CD4-positive, CD25-positive, alpha-beta regulatory T cell (primary cell): ENCODE data around the gene BBS7. TPM values are rescaled to one million over a fixed set of nuclear protein-coding genes. Genes with fewer than 3 reads are reported as not detected.
A peak's percentile ranks its signal among the peaks of the same experiment; 100 is the strongest.

Experiments
- ATAC-seq, 2 donors: fragments of 150-1000 bp; cut with Tn5 transposase; one replicate each; pipeline ENCODE4 v1.10.0; 2021; ENCODE audit warnings: low read depth in 2 of 2, moderate number of reproducible peaks in 2 of 2, moderate library complexity in 1 of 2
- DNase-seq, 3 donors: peaks; one replicate each; pipeline versions ENCODE4 v3.0.0 to v3.0.0-alpha.2; 2012 to 2022; ENCODE audit warnings: mixed read lengths in 1 of 3
- H3K27ac ChIP-seq: one replicate; pipeline ENCODE4 v1.7.0; 2013; ENCODE audit warnings: mild to moderate bottlenecking, low read length; ENCODE audit not compliant: insufficient read depth, poor library complexity, severe bottlenecking
- H3K27me3 ChIP-seq: one replicate; pipeline ENCODE4 v1.7.0; 2013; ENCODE audit warnings: low read length; ENCODE audit not compliant: control insufficient read depth, insufficient read depth
- H3K36me3 ChIP-seq: one replicate; pipeline ENCODE4 v1.7.0; 2013; ENCODE audit warnings: mild to moderate bottlenecking, low read length, moderate library complexity; ENCODE audit not compliant: control insufficient read depth, insufficient read depth
- H3K4me1 ChIP-seq: 2 replicates; pipeline ENCODE4 v1.7.0; 2013; ENCODE audit warnings: mild to moderate bottlenecking, low read length; ENCODE audit not compliant: insufficient read depth, control insufficient read depth, poor library complexity, severe bottlenecking
- H3K4me3 ChIP-seq: one replicate; pipeline ENCODE4 v1.7.0; 2013; ENCODE audit warnings: low read depth, mild to moderate bottlenecking, low read length, moderate library complexity
- H3K9me3 ChIP-seq, 2 experiments: 1 replicate in 1 of 2; 2 replicates in 1 of 2; pipeline ENCODE4 v1.7.0; 2013; ENCODE audit warnings: low read length in 2 of 2, mild to moderate bottlenecking in 1 of 2, moderate library complexity in 1 of 2; ENCODE audit not compliant: control insufficient read depth in 2 of 2
- H3K27ac Mint-ChIP-seq, 3 donors: one replicate each; pipeline ENCODE4 v1.8.0; 2020 to 2022; ENCODE audit warnings: mild to moderate bottlenecking in 3 of 3, mixed read lengths in 3 of 3, moderate library complexity in 2 of 3
- H3K27me3 Mint-ChIP-seq: one replicate; pipeline ENCODE4 v1.8.0; 2022; ENCODE audit warnings: mild to moderate bottlenecking, mixed read lengths
- H3K36me3 Mint-ChIP-seq: one replicate; pipeline ENCODE4 v1.8.0; 2020; ENCODE audit warnings: mixed read lengths
- H3K4me1 Mint-ChIP-seq, 4 donors: one replicate each; pipeline ENCODE4 v1.8.0; 2020 to 2022; ENCODE audit warnings: mixed read lengths in 4 of 4, mild to moderate bottlenecking in 1 of 4
- H3K4me3 Mint-ChIP-seq, 4 donors: one replicate each; pipeline ENCODE4 v1.8.0; 2020 to 2022; ENCODE audit warnings: mild to moderate bottlenecking in 4 of 4, mixed read lengths in 4 of 4, moderate library complexity in 3 of 4
- H3K9me3 Mint-ChIP-seq, 7 donors: one replicate each; pipeline ENCODE4 v1.8.0; 2020 to 2022; ENCODE audit warnings: mixed read lengths in 7 of 7, mild to moderate bottlenecking in 3 of 7, moderate library complexity in 2 of 7
- polyA plus RNA-seq, 4 donors: library from polyadenylated mRNA; unstranded; fragments of 300-500 nt; fragmentation: Illumina TruSeq; gene quantifications; one replicate each; pipeline ENCODE4 v1.2.3, GENCODE V29; 2021
- total RNA-seq: library from RNA; stranded (reverse); gene quantifications from one replicate; pipeline ENCODE4 v1.2.3, GENCODE V29; 2022

Gene BBS7
- 5.1 TPM for total RNA-seq
- 1 to 10 TPM; 5.7 to 9.0 (median 6.4) TPM for polyA plus RNA-seq

- DNase-seq = peak; percentile 89 to 97 (median 91)
- H3K36me3 Mint-ChIP-seq = peaks cover 14% of the 10 kb centered on the region
- peaks cover 19% of the 10 kb centered on the region for H3K4me1 ChIP-seq
- H3K4me3 ChIP-seq = peak within 1 kb of the TSS; percentile 87
- H3K27ac Mint-ChIP-seq = peak within 1 kb of the TSS; percentile 86 to 97 (median 89)
- peaks cover 5 to 29% (median 18%) of the 10 kb centered on the region in 4 donors for H3K4me1 Mint-ChIP-seq
- H3K27me3 Mint-ChIP-seq = peaks cover 28% of the 10 kb centered on the region
- no peaks in the 10 kb centered on the region for H3K9me3 Mint-ChIP-seq
- peaks cover 4% of the 10 kb centered on the region for H3K27me3 ChIP-seq
- ATAC-seq = peak; percentile 99
- H3K36me3 ChIP-seq = peaks cover 2% of the 10 kb centered on the region
- peak within 1 kb of the TSS; percentile 70 for H3K27ac ChIP-seq
- H3K4me3 Mint-ChIP-seq = peak within 1 kb of the TSS; percentile 95 to 99 (median 98)
- no peaks in the 10 kb centered on the region for H3K9me3 ChIP-seq
Measured at GRCh38 chr4:121869841-121870822, at the start of gene BBS7. Gene BBS7 (minus strand): TSS chr4:121870474. CDS start chr4:121870313, 161 bp downstream.

GRCh38 chr4:121913667-121914066 lies 43.4 kb upstream of the BBS7 start:
- peaks cover 0 to 2% (median 0%) of the 10 kb centered on the region in 7 donors for H3K9me3 Mint-ChIP-seq
- Histone ChIP-seq H3K4me1 (no peaks in the 10 kb centered on the region), H3K9me3 (no peaks in the 10 kb centered on the region), H3K27ac (no peak overlapping the region), H3K36me3 (no peaks in the 10 kb centered on the region), H3K27me3 (no peaks in the 10 kb centered on the region), H3K4me3 (no peak overlapping the region)
- no peak overlapping the region for H3K27ac Mint-ChIP-seq
- H3K4me3 Mint-ChIP-seq = no peak overlapping the region
- H3K27me3 Mint-ChIP-seq = no peaks in the 10 kb centered on the region
- ATAC-seq = no peak
- DNase-seq = no peak
- H3K36me3 Mint-ChIP-seq = no peaks in the 10 kb centered on the region
- peaks cover 0 to 5% (median 2%) of the 10 kb centered on the region in 4 donors for H3K4me1 Mint-ChIP-seq

- DNase-seq = no peak
- Mint-ChIP-seq H3K9me3 (peaks cover 0 to 1% (median 0%) of the 10 kb centered on the region in 7 donors), H3K4me1 (no peaks in the 10 kb centered on the region), H3K27ac (no peak overlapping the region), H3K27me3 (peaks cover 20% of the 10 kb centered on the region), H3K4me3 (no peak overlapping the region), H3K36me3 (no peaks in the 10 kb centered on the region)
- Histone ChIP-seq H3K4me3 (no peak overlapping the region), H3K27me3 (peaks cover 8% of the 10 kb centered on the region), H3K9me3 (no peaks in the 10 kb centered on the region), H3K36me3 (no peaks in the 10 kb centered on the region), H3K4me1 (no peaks in the 10 kb centered on the region), H3K27ac (no peak overlapping the region)
- ATAC-seq = no peak
Measured at GRCh38 chr4:121908346-121908745, 38.1 kb upstream of the BBS7 start.

- H3K27ac Mint-ChIP-seq = no peak overlapping the region
Measured at GRCh38 chr4:121900132-121900983, 30.1 kb upstream of the BBS7 start.

GRCh38 chr4:121898150-121898549 lies 27.9 kb upstream of the BBS7 start:
- Mint-ChIP-seq H3K4me3 (peak overlapping the region in 1 of 4 donors; percentile 28), H3K4me1 (peaks cover 0 to 9% (median 3%) of the 10 kb centered on the region in 4 donors), H3K36me3 (no peaks in the 10 kb centered on the region), H3K27me3 (peaks cover 29% of the 10 kb centered on the region), H3K27ac (peak overlapping the region in 1 of 3 donors; percentile 48), H3K9me3 (no peaks in the 10 kb centered on the region)
- Histone ChIP-seq H3K36me3 (no peaks in the 10 kb centered on the region), H3K4me1 (no peaks in the 10 kb centered on the region), H3K9me3 (no peaks in the 10 kb centered on the region), H3K27me3 (peaks cover 9% of the 10 kb centered on the region), H3K27ac (no peak overlapping the region), H3K4me3 (no peak overlapping the region)
- ATAC-seq (peak; percentile 53 to 73), DNase-seq (peak in 2 of 3 donors; percentile 3 to 35)

More at GRCh38 chr4:121900132-121900983, 30.1 kb upstream of the BBS7 start:
- H3K4me1 Mint-ChIP-seq = peaks cover 0 to 9% (median 3%) of the 10 kb centered on the region in 4 donors
- DNase-seq = peak; percentile 4 to 62 (median 43)
- H3K36me3 Mint-ChIP-seq = no peaks in the 10 kb centered on the region
- Histone ChIP-seq H3K9me3 (no peaks in the 10 kb centered on the region), H3K27ac (no peak overlapping the region), H3K27me3 (peaks cover 14% of the 10 kb centered on the region), H3K4me3 (no peak overlapping the region), H3K4me1 (no peaks in the 10 kb centered on the region), H3K36me3 (no peaks in the 10 kb centered on the region)
- H3K4me3 Mint-ChIP-seq = no peak overlapping the region
- H3K27me3 Mint-ChIP-seq = peaks cover 30% of the 10 kb centered on the region
- H3K9me3 Mint-ChIP-seq = no peaks in the 10 kb centered on the region
- peak; percentile 60 to 71 for ATAC-seq

- Histone ChIP-seq H3K9me3 (no peaks in the 10 kb centered on the region), H3K4me1 (no peaks in the 10 kb centered on the region), H3K4me3 (no peak overlapping the region), H3K27me3 (peaks cover 16% of the 10 kb centered on the region), H3K27ac (no peak overlapping the region), H3K36me3 (no peaks in the 10 kb centered on the region)
- Mint-ChIP-seq H3K27me3 (peaks cover 49% of the 10 kb centered on the region), H3K4me3 (no peak overlapping the region), H3K4me1 (no peaks in the 10 kb centered on the region), H3K9me3 (peaks cover 0 to 4% (median 0%) of the 10 kb centered on the region in 7 donors), H3K36me3 (no peaks in the 10 kb centered on the region), H3K27ac (no peak overlapping the region)
- no peak for ATAC-seq
- DNase-seq = no peak
Measured at GRCh38 chr4:121888134-121888533, 17.9 kb upstream of the BBS7 start.

GRCh38 chr4:121885115-121885514 lies 14.8 kb upstream of the BBS7 start:
- Histone ChIP-seq H3K36me3 (no peaks in the 10 kb centered on the region), H3K9me3 (no peaks in the 10 kb centered on the region), H3K4me1 (no peaks in the 10 kb centered on the region), H3K27ac (no peak overlapping the region), H3K27me3 (peaks cover 29% of the 10 kb centered on the region), H3K4me3 (no peak overlapping the region)
- H3K27ac Mint-ChIP-seq = no peak overlapping the region
- peaks cover 62% of the 10 kb centered on the region for H3K27me3 Mint-ChIP-seq
- ATAC-seq (no peak), DNase-seq (no peak)
- no peak overlapping the region for H3K4me3 Mint-ChIP-seq
- H3K4me1 Mint-ChIP-seq = no peaks in the 10 kb centered on the region
- H3K36me3 Mint-ChIP-seq = no peaks in the 10 kb centered on the region
- peaks cover 0 to 4% (median 0%) of the 10 kb centered on the region in 7 donors for H3K9me3 Mint-ChIP-seq
